GM12875 (cell line): ENCODE measurements around the gene C19orf53.

Experiments
- H3K4me3 ChIP-seq: one replicate; pipeline ENCODE4 v1.5.1; 2011; ENCODE audit warnings: low read depth, low read length, control low read depth
- CTCF ChIP-seq: IDR thresholded peaks from 2 replicates; pipeline ENCODE4 v1.5.1; 2011; ENCODE audit warnings: low read depth, mild to moderate bottlenecking, control low read depth, inconsistent platforms, low read length, moderate library complexity, borderline replicate concordance; ENCODE audit not compliant: insufficient read depth

C19orf53 gene

GRCh38 chr19:13734751-13735150 lies 39.5 kb upstream of the C19orf53 start:
- H3K4me3 ChIP-seq: no peak overlapping the region
- no peak for TF ChIP-seq CTCF

GRCh38 chr19:13738073-13738472 lies 36.2 kb upstream of the C19orf53 start:
- no peak overlapping the region for H3K4me3 ChIP-seq
- no peak for TF ChIP-seq CTCF

- TF ChIP-seq CTCF: no peak
- no peak overlapping the region for H3K4me3 ChIP-seq
These were observed 32.4 kb upstream of the C19orf53 start for GRCh38 chr19:13741893-13742292.

GRCh38 chr19:13742756-13743155 lies 31.5 kb upstream of the C19orf53 start:
- H3K4me3 ChIP-seq: no peak overlapping the region
- TF ChIP-seq CTCF: no peak

- H3K4me3 ChIP-seq: no peak overlapping the region
- no peak for TF ChIP-seq CTCF
These were observed 30.1 kb upstream of the C19orf53 start for GRCh38 chr19:13744174-13744573.

- TF ChIP-seq CTCF: no peak
- peak overlapping the region; percentile 36 for H3K4me3 ChIP-seq
These were observed 27.2 kb upstream of the C19orf53 start for GRCh38 chr19:13747098-13747453.

GRCh38 chr19:13748169-13748828 lies 26.0 kb upstream of the C19orf53 start:
- no peak for TF ChIP-seq CTCF
- H3K4me3 ChIP-seq: peak overlapping the region; percentile 93
